Stomach (tissue), 9 donors: ENCODE measurements around the gene SLC16A8. TPM values are rescaled to one million over a fixed set of nuclear protein-coding genes. Genes with fewer than 3 reads are reported as not detected.
A peak's percentile ranks its signal among the peaks of the same experiment; 100 is the strongest.

Experiments
- DNase-seq, 2 donors: peaks; one replicate each; pipeline versions ENCODE4 v3.0.0 to v3.0.0-alpha.2; 2013 to 2019
- H3K27ac ChIP-seq, 5 donors: fragments of 200-600 bp in 4 of 5; sonication (generic) in 4 of 5; one replicate each; pipeline ENCODE4 v1.5.1; 2013 to 2019; ENCODE audit warnings: mild to moderate bottlenecking in 1 of 5, moderate library complexity in 1 of 5
- H3K27me3 ChIP-seq, 3 donors: fragments of 200-600 bp; sonication (generic); one replicate each; pipeline ENCODE4 v1.5.1; 2017 to 2019; ENCODE audit warnings: mixed run types in 1 of 3
- H3K36me3 ChIP-seq, 4 donors: fragments of 200-600 bp; sonication (generic); 1 replicate in 3 of 4; 2 replicates in 1 of 4; pipeline ENCODE4 v1.5.1; 2016 to 2019
- H3K4me1 ChIP-seq, 4 donors: fragments of 200-600 bp; sonication (generic); one replicate each; pipeline ENCODE4 v1.5.1; 2016 to 2019
- H3K4me3 ChIP-seq, 4 donors: fragments of 200-600 bp; sonication (generic) in 3 of 4; one replicate each; pipeline ENCODE4 v1.5.1; 2016 to 2019; ENCODE audit warnings: mild to moderate bottlenecking in 1 of 4
- H3K9me3 ChIP-seq, 4 donors: fragments of 200-600 bp; sonication (generic); one replicate each; pipeline ENCODE4 v1.5.1; 2016 to 2019
- EP300 ChIP-seq: sonication (generic); formaldehyde crosslinking; IDR thresholded peaks from one replicate; pipeline ENCODE4 v1.6.1; 2017; ENCODE audit warnings: antibody characterized with exemption
- POLR2A ChIP-seq, 4 donors: fragments of 450-650 bp; IDR thresholded peaks; one replicate each; pipeline ENCODE4 v1.6.1; 2016; ENCODE audit warnings: antibody characterized with exemption in 4 of 4, control low read depth in 2 of 4, mild to moderate bottlenecking in 1 of 4, moderate library complexity in 1 of 4
- POLR2AphosphoS5 ChIP-seq, 3 donors: sonication (generic); formaldehyde crosslinking; IDR thresholded peaks; one replicate each; pipeline ENCODE4 v1.6.1; 2016; ENCODE audit warnings: antibody characterized with exemption in 3 of 3
- WGBS, 5 donors: extraction: QIAGEN DNeasy Blood & Tissue Kit in 3 of 5; methylation state at CpG; one replicate each; pipeline versions ENCODE4 v1.1.5 to v1.1.7; 2013 to 2018; 5-methylcytosine and 5-hydroxymethylcytosine counted together
- intact Hi-C: fragments of 100-400 bp; cut with DNase I; formaldehyde crosslinking; loops from one replicate; pipeline ENCODE4 v1.15.1; 2023; ENCODE audit warnings: low total_unique reads
- polyA plus RNA-seq, 3 donors: library from polyadenylated mRNA; stranded (reverse); fragments of 200-250 nt; gene quantifications; one replicate each; pipeline ENCODE4 v1.2.3, GENCODE V29; 2013
- total RNA-seq, 5 donors: library from RNA; depleted of rRNA; stranded (reverse); fragments of >200 nt; gene quantifications; one replicate each; pipeline versions ENCODE4 v1.1.0 to v1.2.3, GENCODE V29; 2014 to 2016
- TF ChIP-seq, protein P1 (sequence below), 7 experiments: fragments of 450-650 bp in 4 of 7; fragments of 200-600 bp in 3 of 7; sonication (generic) in 3 of 7; IDR thresholded peaks; one replicate each; pipeline ENCODE4 v1.5.1; 2016 to 2019; ENCODE audit warnings: antibody characterized with exemption in 7 of 7, control low read depth in 2 of 7, mild to moderate bottlenecking in 1 of 7
- donor health status: healthy with polysubstance abuse.
- donor health status: Bipolar disorder and iron deficiency.
- donor health status: healthy.

SLC16A8 gene
- total and polyA plus RNA-seq, 8 donors: 0.48 TPM; not detected in 7

DNA sequence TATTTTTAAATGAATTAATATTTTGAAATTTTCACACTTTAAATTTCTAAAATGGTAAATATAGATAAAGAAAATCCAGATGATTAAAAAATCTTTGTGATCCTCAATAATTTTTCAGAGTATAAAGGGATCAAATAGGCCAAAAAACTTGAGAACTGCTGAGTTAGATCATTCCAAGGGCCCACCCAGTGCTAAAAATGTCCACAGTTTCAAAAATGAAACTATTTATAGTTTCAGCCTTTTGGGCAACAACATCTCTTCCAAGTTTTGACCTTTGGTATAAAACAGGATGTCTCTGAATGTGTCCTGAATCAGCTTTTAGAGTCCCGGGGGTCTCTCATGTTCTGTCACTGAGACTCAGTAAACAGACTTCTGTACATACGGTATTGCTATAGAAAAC lies 47.4 kb upstream of the SLC16A8 start:
- 58 to 71% (median 67%) methylated on average over 2 of the region's 2 CpGs for WGBS, 5 donors
- TF ChIP-seq EP300: no peak
- TF ChIP-seq POLR2AphosphoS5 (IDR thresholded peaks at IDR 0.05): no peak
- TF ChIP-seq POLR2A (IDR thresholded peaks at IDR 0.05): no peak
- TF ChIP-seq, protein P1, sequence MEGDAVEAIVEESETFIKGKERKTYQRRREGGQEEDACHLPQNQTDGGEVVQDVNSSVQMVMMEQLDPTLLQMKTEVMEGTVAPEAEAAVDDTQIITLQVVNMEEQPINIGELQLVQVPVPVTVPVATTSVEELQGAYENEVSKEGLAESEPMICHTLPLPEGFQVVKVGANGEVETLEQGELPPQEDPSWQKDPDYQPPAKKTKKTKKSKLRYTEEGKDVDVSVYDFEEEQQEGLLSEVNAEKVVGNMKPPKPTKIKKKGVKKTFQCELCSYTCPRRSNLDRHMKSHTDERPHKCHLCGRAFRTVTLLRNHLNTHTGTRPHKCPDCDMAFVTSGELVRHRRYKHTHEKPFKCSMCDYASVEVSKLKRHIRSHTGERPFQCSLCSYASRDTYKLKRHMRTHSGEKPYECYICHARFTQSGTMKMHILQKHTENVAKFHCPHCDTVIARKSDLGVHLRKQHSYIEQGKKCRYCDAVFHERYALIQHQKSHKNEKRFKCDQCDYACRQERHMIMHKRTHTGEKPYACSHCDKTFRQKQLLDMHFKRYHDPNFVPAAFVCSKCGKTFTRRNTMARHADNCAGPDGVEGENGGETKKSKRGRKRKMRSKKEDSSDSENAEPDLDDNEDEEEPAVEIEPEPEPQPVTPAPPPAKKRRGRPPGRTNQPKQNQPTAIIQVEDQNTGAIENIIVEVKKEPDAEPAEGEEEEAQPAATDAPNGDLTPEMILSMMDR (IDR thresholded peaks at IDR 0.05): no peak
- peak in 1 of 2 donors; percentile 20 for DNase-seq

DNA sequence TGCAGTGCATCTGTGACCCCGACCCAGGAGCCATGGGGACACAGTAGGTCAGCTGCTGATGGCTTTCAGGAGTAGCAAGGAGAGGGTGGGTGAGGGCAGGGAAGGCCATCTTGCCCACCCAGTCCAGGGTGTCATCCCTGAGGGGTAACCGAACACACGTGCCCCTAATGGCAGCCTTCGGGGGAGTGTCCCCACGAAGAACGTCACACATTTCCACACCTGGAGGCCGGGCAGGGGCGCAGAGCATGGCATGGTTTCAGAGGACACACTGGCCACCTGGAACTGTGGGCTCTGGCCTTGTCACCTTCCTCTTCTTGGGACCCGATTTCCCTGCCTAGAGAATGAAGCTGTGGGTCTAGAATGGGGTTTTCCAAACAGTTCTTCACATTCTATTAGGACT lies 45.9 kb upstream of the SLC16A8 start:
- Histone ChIP-seq H3K9me3 (no peaks in the 10 kb centered on the region), H3K36me3 (peaks cover 9 to 92% (median 79%) of the 10 kb centered on the region in 4 donors), H3K27ac (no peak overlapping the region), H3K27me3 (no peaks in the 10 kb centered on the region), H3K4me3 (no peak overlapping the region), H3K4me1 (no peaks in the 10 kb centered on the region)
- TF ChIP-seq POLR2AphosphoS5 (IDR thresholded peaks at IDR 0.05): no peak
- TF ChIP-seq, protein P1 (IDR thresholded peaks at IDR 0.05): no peak
- TF ChIP-seq POLR2A (IDR thresholded peaks at IDR 0.05): no peak
- no peak for TF ChIP-seq EP300
- intact Hi-C loops: no loop called here
- WGBS, 5 donors: 85 to 91% (median 89%) methylated on average over 9 of the region's 9 CpGs
- DNase-seq: no peak

More for the DNA sequence above, 47.4 kb upstream of the SLC16A8 start:
- H3K4me3 ChIP-seq: no peak overlapping the region
- H3K27ac ChIP-seq: no peak overlapping the region
- peaks cover 9 to 92% (median 79%) of the 10 kb centered on the region in 4 donors for H3K36me3 ChIP-seq
- H3K27me3 ChIP-seq: no peaks in the 10 kb centered on the region
- peaks cover 0 to 4% (median 0%) of the 10 kb centered on the region in 4 donors for H3K4me1 ChIP-seq
- intact Hi-C loops: no loop called here
- no peaks in the 10 kb centered on the region for H3K9me3 ChIP-seq

DNA sequence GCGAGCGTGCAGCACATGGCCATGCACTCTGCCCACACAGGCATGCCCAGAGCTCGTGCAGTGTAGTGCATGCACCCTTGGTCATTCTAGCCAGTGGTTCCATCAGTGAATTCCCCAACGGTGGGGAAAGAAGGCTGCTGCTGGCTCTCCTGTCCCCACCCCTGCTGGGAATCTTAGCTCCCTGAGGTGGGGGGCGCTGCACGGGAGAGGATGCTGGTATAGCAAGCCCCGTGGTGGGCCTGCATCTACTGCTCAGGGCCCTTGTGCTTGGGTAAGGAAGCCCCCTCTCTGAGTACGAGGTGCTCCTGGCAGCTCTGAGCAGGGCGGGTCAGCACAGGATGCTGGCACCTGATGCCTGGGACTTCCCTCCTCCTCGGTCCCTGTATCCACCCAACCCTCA lies 45.0 kb upstream of the SLC16A8 start:
- H3K27ac ChIP-seq: no peak overlapping the region
- H3K9me3 ChIP-seq: no peaks in the 10 kb centered on the region
- intact Hi-C loops: no loop called here
- no peak for DNase-seq
- 83 to 91% (median 88%) methylated on average over 9 to 10 of the region's 10 CpGs for WGBS, 5 donors
- H3K27me3 ChIP-seq: no peaks in the 10 kb centered on the region
- no peak overlapping the region for H3K4me3 ChIP-seq
- no peak for TF ChIP-seq EP300
- TF ChIP-seq, protein P1 (IDR thresholded peaks at IDR 0.05): no peak
- no peak for TF ChIP-seq POLR2A (IDR thresholded peaks at IDR 0.05)
- no peak for TF ChIP-seq POLR2AphosphoS5 (IDR thresholded peaks at IDR 0.05)
- no peaks in the 10 kb centered on the region for H3K4me1 ChIP-seq
- peaks cover 9 to 90% (median 73%) of the 10 kb centered on the region in 4 donors for H3K36me3 ChIP-seq

DNA sequence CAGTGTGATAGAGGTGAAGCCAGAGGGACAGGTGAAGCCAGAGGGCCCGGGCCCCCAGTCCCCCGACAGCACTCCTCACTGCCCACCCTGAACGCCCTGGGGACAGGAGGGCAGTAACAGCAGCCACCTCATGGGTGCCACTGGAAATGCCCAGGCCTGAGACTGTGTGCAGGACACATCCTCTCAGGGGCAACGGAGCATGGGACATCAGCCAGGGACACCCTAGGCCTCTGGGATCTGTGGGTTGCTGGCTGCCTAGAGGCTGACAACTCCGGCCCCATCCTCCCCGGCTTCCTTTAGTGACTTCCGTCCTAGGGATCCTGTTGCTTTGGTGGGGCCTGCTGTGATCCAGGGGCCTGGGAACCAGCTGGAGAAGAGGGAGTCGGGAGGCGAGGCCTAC lies 43.9 kb upstream of the SLC16A8 start:
- no peak for DNase-seq

More for the DNA sequence above, 43.9 kb upstream of the SLC16A8 start:
- Histone ChIP-seq H3K9me3 (no peaks in the 10 kb centered on the region), H3K27me3 (no peaks in the 10 kb centered on the region), H3K4me3 (no peak overlapping the region), H3K27ac (no peak overlapping the region), H3K36me3 (peaks cover 9 to 78% (median 62%) of the 10 kb centered on the region in 4 donors), H3K4me1 (no peaks in the 10 kb centered on the region)
- intact Hi-C loops: no loop called here
- 88 to 97% (median 94%) methylated on average over 4 to 9 of the region's 9 CpGs for WGBS, 5 donors
- TF ChIP-seq POLR2A (IDR thresholded peaks at IDR 0.05) (no peak), EP300 (no peak), POLR2AphosphoS5 (IDR thresholded peaks at IDR 0.05) (no peak)
- TF ChIP-seq, protein P1 (IDR thresholded peaks at IDR 0.05): no peak
